HepG2 (cell line): ENCODE measurements around the gene SNAI3. TPM values are rescaled to one million over a fixed set of nuclear protein-coding genes. Genes with fewer than 3 reads are reported as not detected.

Experiments
- GABPA ChIP-seq, 2 experiments: IDR thresholded peaks; 2 replicates each; pipeline ENCODE4 v1.6.1; 2011 to 2016; ENCODE audit warnings: low read depth in 2 of 2, low read length in 1 of 2, missing biosample characterization in 1 of 2, missing genetic modification characterization in 1 of 2
- LCORL ChIP-seq, 2 experiments: fragments of 450-650 bp in 1 of 2; sonication (generic) in 1 of 2; formaldehyde crosslinking in 1 of 2; IDR thresholded peaks; 2 replicates each; pipeline versions ENCODE4 v1.5.0 to v1.6.1; 2017 to 2020; ENCODE audit warnings: antibody characterized with exemption in 1 of 2, missing genetic modification reagents in 1 of 2
- PPARG ChIP-seq: conservative IDR thresholded peaks from 2 replicates; pipeline ENCODE4 v1.6.1; 2016; ENCODE audit warnings: missing biosample characterization, missing genetic modification reagents
- SNAPC2 ChIP-seq: sonication (generic); formaldehyde crosslinking; IDR thresholded peaks from 2 replicates; pipeline ENCODE4 v1.8.1; 2022; ENCODE audit warnings: mild to moderate bottlenecking, missing genetic modification reagents
- SPEN ChIP-seq: sonication (generic); formaldehyde crosslinking; IDR thresholded peaks from 2 replicates; pipeline ENCODE4 v1.5.1; 2020; ENCODE audit warnings: low read depth, mild to moderate bottlenecking, missing genetic modification reagents
- ZNF138 ChIP-seq: sonication (generic); formaldehyde crosslinking; IDR thresholded peaks from 2 replicates; pipeline ENCODE4 v1.5.0; 2020; ENCODE audit warnings: mild to moderate bottlenecking, low read depth, missing genetic modification reagents
- ZNF343 ChIP-seq: sonication (generic); formaldehyde crosslinking; IDR thresholded peaks from 2 replicates; pipeline ENCODE4 v1.4.0; 2020; ENCODE audit warnings: mild to moderate bottlenecking, missing genetic modification reagents
- ZNF75D ChIP-seq: sonication (generic); formaldehyde crosslinking; IDR thresholded peaks from 2 replicates; pipeline ENCODE4 v1.8.1; 2023; ENCODE audit warnings: missing genetic modification reagents, mild to moderate bottlenecking, borderline replicate concordance
- polyA plus RNA-seq, 8 experiments: library from polyadenylated mRNA; depleted of rRNA in 3 of 8; stranded (reverse) in 7 of 8; unstranded in 1 of 8; fragments of >200 nt; fragmentation: Illumina TruSeq in 4 of 8; extraction: Trizol in 4 of 8; gene quantifications; 2 replicates each; pipeline versions ENCODE4 v1.2.1 to v1.2.3, GENCODE V29; 2011 to 2016; ENCODE audit warnings: low read depth in 4 of 8, missing spikeins in 1 of 8, mixed read lengths in 1 of 8; ENCODE audit not compliant: insufficient read depth in 1 of 8
- total RNA-seq, 5 experiments: library from RNA; depleted of rRNA; stranded (reverse); fragments of >200 nt; fragmentation: Illumina TruSeq; extraction: Trizol; gene quantifications; 2 replicates each; pipeline ENCODE4 v1.2.3, GENCODE V29; 2016; ENCODE audit warnings: low read depth in 1 of 5
- TF ChIP-seq, protein P1 (sequence below): sonication (generic); formaldehyde crosslinking; conservative IDR thresholded peaks from 2 replicates; pipeline ENCODE4 v1.8.0; 2022; ENCODE audit warnings: low read depth, missing genetic modification reagents
- TF ChIP-seq, protein P2 (sequence below): sonication (generic); formaldehyde crosslinking; IDR thresholded peaks from 2 replicates; pipeline ENCODE4 v1.8.0; 2022; ENCODE audit warnings: missing genetic modification reagents, mild to moderate bottlenecking, borderline replicate concordance
- TF ChIP-seq, protein P3 (sequence below): sonication (generic); formaldehyde crosslinking; IDR thresholded peaks from one replicate; pipeline ENCODE4 v1.5.1; 2020; ENCODE audit warnings: mild to moderate bottlenecking, missing genetic modification reagents; ENCODE audit errors: not compliant biosample characterization

The SNAI3 gene
- total and polyA plus RNA-seq, 2 of the 13 experiments (the other 11 are each of a cell fraction or from before 2014, with no cell fraction given): 0.09 to 0.18 TPM

DNA sequence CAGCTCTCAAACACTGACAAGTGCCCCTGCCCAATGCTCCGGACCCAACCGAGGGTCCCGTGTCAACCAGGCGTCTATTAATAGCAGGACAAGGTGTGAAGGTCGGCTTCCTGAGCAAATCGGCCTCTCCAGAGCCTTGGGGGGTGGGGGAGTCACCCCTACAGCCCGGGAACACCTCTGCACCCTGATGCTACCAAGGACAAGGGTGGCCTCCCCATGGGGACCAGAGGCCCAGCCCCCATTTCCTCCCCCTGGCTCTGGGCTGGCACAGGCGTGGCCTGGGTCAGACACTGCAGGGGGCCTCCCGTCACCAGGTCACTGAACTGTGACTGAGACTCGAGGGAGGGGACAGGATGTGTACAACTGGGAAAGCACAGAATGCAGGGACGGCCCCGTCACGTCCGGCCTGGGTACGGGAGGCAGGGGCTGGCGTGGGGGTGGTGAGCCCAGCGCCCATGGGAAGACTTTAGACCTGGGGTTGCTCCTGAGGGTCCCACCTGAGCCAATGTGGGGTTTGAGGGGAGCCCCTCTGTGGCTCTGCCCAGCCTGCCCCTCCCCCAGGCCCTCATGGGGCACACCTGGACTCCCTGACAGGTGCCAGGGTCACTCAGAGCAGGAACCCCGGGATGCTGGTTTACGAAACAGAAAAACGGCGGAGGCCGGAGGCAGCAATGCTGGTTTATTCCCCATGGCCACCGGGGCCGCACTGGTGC lies 34.9 kb downstream of the SNAI3 start (continued):
- TF ChIP-seq, protein P1, sequence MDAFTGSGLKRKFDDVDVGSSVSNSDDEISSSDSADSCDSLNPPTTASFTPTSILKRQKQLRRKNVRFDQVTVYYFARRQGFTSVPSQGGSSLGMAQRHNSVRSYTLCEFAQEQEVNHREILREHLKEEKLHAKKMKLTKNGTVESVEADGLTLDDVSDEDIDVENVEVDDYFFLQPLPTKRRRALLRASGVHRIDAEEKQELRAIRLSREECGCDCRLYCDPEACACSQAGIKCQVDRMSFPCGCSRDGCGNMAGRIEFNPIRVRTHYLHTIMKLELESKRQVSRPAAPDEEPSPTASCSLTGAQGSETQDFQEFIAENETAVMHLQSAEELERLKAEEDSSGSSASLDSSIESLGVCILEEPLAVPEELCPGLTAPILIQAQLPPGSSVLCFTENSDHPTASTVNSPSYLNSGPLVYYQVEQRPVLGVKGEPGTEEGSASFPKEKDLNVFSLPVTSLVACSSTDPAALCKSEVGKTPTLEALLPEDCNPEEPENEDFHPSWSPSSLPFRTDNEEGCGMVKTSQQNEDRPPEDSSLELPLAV (CRISPR knock-in tag): no peak
- TF ChIP-seq ZNF138 (CRISPR knock-in tag) (no peak; the same call in 1 of the 2 replicates), SNAPC2 (CRISPR knock-in tag) (peak; percentile 83; the same call in 1 of the 2 replicates), ZNF75D (CRISPR knock-in tag) (no peak), ZNF343 (CRISPR knock-in tag) (no peak; the same call in 1 of the 2 replicates), PPARG (CRISPR knock-in tag) (peak; percentile 74; the same call in 1 of the 2 replicates), GABPA (IDR thresholded peaks at IDR 0.05; ENCODE audit: low read depth, low read length) (no peak), GABPA (CRISPR knock-in tag; IDR thresholded peaks at IDR 0.05; ENCODE audit: low read depth) (peak; percentile 96), LCORL (IDR thresholded peaks at IDR 0.05) (no peak), LCORL (CRISPR knock-in tag; IDR thresholded peaks at IDR 0.05) (peak; percentile 96), SPEN (CRISPR knock-in tag) (peak; percentile 93)
- TF ChIP-seq, protein P2, sequence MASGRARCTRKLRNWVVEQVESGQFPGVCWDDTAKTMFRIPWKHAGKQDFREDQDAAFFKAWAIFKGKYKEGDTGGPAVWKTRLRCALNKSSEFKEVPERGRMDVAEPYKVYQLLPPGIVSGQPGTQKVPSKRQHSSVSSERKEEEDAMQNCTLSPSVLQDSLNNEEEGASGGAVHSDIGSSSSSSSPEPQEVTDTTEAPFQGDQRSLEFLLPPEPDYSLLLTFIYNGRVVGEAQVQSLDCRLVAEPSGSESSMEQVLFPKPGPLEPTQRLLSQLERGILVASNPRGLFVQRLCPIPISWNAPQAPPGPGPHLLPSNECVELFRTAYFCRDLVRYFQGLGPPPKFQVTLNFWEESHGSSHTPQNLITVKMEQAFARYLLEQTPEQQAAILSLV (CRISPR knock-in tag): peak; percentile 88; the same call in 1 of the 2 replicates
- TF ChIP-seq, protein P3, sequence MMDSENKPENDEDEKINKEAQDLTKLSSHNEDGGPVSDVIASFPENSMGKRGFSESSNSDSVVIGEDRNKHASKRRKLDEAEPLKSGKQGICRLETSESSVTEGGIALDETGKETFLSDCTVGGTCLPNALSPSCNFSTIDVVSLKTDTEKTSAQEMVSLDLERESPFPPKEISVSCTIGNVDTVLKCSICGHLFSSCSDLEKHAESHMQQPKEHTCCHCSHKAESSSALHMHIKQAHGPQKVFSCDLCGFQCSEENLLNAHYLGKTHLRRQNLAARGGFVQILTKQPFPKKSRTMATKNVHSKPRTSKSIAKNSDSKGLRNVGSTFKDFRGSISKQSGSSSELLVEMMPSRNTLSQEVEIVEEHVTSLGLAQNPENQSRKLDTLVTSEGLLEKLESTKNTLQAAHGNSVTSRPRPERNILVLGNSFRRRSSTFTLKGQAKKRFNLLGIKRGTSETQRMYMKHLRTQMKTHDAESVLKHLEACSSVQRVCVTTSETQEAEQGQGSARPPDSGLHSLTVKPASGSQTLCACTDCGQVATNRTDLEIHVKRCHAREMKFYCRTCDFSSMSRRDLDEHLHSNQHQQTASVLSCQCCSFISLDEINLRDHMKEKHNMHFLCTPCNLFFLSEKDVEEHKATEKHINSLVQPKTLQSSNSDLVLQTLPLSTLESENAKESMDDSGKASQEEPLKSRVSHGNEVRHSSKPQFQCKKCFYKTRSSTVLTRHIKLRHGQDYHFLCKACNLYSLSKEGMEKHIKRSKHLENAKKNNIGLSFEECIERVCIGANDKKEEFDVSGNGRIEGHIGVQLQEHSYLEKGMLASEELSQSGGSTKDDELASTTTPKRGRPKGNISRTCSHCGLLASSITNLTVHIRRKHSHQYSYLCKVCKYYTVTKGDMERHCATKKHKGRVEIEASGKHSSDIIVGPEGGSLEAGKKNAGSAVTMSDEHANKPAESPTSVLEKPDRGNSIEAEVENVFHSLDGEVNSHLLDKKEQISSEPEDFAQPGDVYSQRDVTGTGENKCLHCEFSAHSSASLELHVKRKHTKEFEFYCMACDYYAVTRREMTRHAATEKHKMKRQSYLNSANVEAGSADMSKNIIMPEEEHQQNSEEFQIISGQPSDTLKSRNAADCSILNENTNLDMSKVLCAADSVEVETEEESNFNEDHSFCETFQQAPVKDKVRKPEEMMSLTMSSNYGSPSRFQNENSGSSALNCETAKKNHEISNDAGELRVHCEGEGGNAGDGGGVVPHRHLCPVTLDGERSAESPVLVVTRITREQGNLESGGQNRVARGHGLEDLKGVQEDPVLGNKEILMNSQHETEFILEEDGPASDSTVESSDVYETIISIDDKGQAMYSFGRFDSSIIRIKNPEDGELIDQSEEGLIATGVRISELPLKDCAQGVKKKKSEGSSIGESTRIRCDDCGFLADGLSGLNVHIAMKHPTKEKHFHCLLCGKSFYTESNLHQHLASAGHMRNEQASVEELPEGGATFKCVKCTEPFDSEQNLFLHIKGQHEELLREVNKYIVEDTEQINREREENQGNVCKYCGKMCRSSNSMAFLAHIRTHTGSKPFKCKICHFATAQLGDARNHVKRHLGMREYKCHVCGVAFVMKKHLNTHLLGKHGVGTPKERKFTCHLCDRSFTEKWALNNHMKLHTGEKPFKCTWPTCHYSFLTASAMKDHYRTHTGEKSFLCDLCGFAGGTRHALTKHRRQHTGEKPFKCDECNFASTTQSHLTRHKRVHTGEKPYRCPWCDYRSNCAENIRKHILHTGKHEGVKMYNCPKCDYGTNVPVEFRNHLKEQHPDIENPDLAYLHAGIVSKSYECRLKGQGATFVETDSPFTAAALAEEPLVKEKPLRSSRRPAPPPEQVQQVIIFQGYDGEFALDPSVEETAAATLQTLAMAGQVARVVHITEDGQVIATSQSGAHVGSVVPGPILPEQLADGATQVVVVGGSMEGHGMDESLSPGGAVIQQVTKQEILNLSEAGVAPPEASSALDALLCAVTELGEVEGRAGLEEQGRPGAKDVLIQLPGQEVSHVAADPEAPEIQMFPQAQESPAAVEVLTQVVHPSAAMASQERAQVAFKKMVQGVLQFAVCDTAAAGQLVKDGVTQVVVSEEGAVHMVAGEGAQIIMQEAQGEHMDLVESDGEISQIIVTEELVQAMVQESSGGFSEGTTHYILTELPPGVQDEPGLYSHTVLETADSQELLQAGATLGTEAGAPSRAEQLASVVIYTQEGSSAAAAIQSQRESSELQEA: no peak
